HUES48 (cell line): Measurements from ENCODE around the gene GDA.
"Not testable (repeated sequence)": the region's sequence is repeated elsewhere in the genome, so short reads cannot be mapped to it uniquely, and the experiment has no call there.

Experiments used
- H3K27ac ChIP-seq: one replicate; pipeline ENCODE4 v1.7.0; 2013; ENCODE audit warnings: low read depth, low read length, inconsistent platforms
- H3K27me3 ChIP-seq: 2 replicates; pipeline ENCODE4 v1.6.1; 2013; ENCODE audit warnings: mild to moderate bottlenecking, low read length; ENCODE audit not compliant: control insufficient read depth, insufficient read depth
- H3K36me3 ChIP-seq: 2 replicates; pipeline ENCODE4 v1.6.1; 2013; ENCODE audit warnings: low read length; ENCODE audit not compliant: control insufficient read depth, insufficient read depth
- H3K4me1 ChIP-seq: 2 replicates; pipeline ENCODE4 v1.6.1; 2013; ENCODE audit warnings: mild to moderate bottlenecking, low read length; ENCODE audit not compliant: control insufficient read depth, insufficient read depth
- H3K4me3 ChIP-seq: 2 replicates; pipeline ENCODE4 v1.5.1; 2013; ENCODE audit warnings: mild to moderate bottlenecking, low read depth, low read length
- H3K9ac ChIP-seq: 2 replicates; pipeline ENCODE4 v1.6.1; 2013; ENCODE audit warnings: mild to moderate bottlenecking, low read depth, low read length, moderate library complexity
- H3K9me3 ChIP-seq: 2 replicates; pipeline ENCODE4 v1.6.1; 2013; ENCODE audit warnings: low read length; ENCODE audit not compliant: control insufficient read depth, insufficient read depth

GDA gene

GRCh38 chr9:72255569-72255968 lies 106.3 kb downstream of the GDA start:
- Histone ChIP-seq H3K36me3 (no peaks in the 10 kb centered on the region), H3K9ac (no peak overlapping the region), H3K27me3 (no peaks in the 10 kb centered on the region), H3K4me1 (no peaks in the 10 kb centered on the region), H3K27ac (no peak overlapping the region), H3K9me3 (peaks cover 6% of the 10 kb centered on the region), H3K4me3 (no peak overlapping the region)

GRCh38 chr9:72256931-72257330 lies 107.7 kb downstream of the GDA start:
- no peak overlapping the region for H3K27ac ChIP-seq
- no peaks in the 10 kb centered on the region for H3K36me3 ChIP-seq
- no peak overlapping the region for H3K9ac ChIP-seq
- no peak overlapping the region for H3K4me3 ChIP-seq
- H3K9me3 ChIP-seq: peaks cover 6% of the 10 kb centered on the region
- H3K27me3 ChIP-seq: no peaks in the 10 kb centered on the region
- no peaks in the 10 kb centered on the region for H3K4me1 ChIP-seq

GRCh38 chr9:72257814-72258213 lies 108.6 kb downstream of the GDA start:
- Histone ChIP-seq H3K36me3 (no peaks in the 10 kb centered on the region), H3K9me3 (peaks cover 6% of the 10 kb centered on the region), H3K4me1 (no peaks in the 10 kb centered on the region), H3K27ac (no peak overlapping the region), H3K27me3 (no peaks in the 10 kb centered on the region), H3K9ac (no peak overlapping the region), H3K4me3 (no peak overlapping the region)

- Histone ChIP-seq H3K4me1 (no peaks in the 10 kb centered on the region), H3K4me3 (no peak overlapping the region), H3K36me3 (no peaks in the 10 kb centered on the region), H3K27me3 (no peaks in the 10 kb centered on the region), H3K9me3 (no peaks in the 10 kb centered on the region), H3K27ac (no peak overlapping the region), H3K9ac (no peak overlapping the region)
These were observed 112.8 kb downstream of the GDA start for GRCh38 chr9:72262063-72262462.

- Histone ChIP-seq H3K4me1 (no peaks in the 10 kb centered on the region), H3K9me3 (no peaks in the 10 kb centered on the region), H3K9ac (no peak overlapping the region), H3K27ac (no peak overlapping the region), H3K27me3 (no peaks in the 10 kb centered on the region), H3K36me3 (no peaks in the 10 kb centered on the region), H3K4me3 (no peak overlapping the region)
These were observed 114.3 kb downstream of the GDA start for GRCh38 chr9:72263572-72263971.

GRCh38 chr9:72268961-72269360 lies 119.7 kb downstream of the GDA start:
- Histone ChIP-seq H3K27me3 (no peaks in the 10 kb centered on the region), H3K27ac (no peak overlapping the region), H3K9me3 (no peaks in the 10 kb centered on the region), H3K36me3 (no peaks in the 10 kb centered on the region), H3K4me3 (no peak overlapping the region), H3K9ac (no peak overlapping the region), H3K4me1 (no peaks in the 10 kb centered on the region)

GRCh38 chr9:72270359-72270758 lies 121.1 kb downstream of the GDA start:
- not testable (repeated sequence) for H3K9me3 ChIP-seq, H3K9ac ChIP-seq, H3K27me3 ChIP-seq, H3K4me3 ChIP-seq, H3K36me3 ChIP-seq, H3K4me1 ChIP-seq, H3K27ac ChIP-seq

- Histone ChIP-seq H3K9me3 (no peaks in the 10 kb centered on the region), H3K27ac (no peak overlapping the region), H3K4me1 (no peaks in the 10 kb centered on the region), H3K36me3 (no peaks in the 10 kb centered on the region), H3K4me3 (no peak overlapping the region), H3K27me3 (no peaks in the 10 kb centered on the region), H3K9ac (no peak overlapping the region)
These were observed 122.6 kb downstream of the GDA start for GRCh38 chr9:72271613-72272478.

- H3K4me1 ChIP-seq: no peaks in the 10 kb centered on the region
- H3K4me3 ChIP-seq: no peak overlapping the region
- no peaks in the 10 kb centered on the region for H3K36me3 ChIP-seq
- no peak overlapping the region for H3K27ac ChIP-seq
- no peak overlapping the region for H3K9ac ChIP-seq
- no peaks in the 10 kb centered on the region for H3K27me3 ChIP-seq
- no peaks in the 10 kb centered on the region for H3K9me3 ChIP-seq
These were observed 125.2 kb downstream of the GDA start for GRCh38 chr9:72274441-72274840.

GRCh38 chr9:72274916-72275315 lies 125.7 kb downstream of the GDA start:
- no peak overlapping the region for H3K9ac ChIP-seq
- H3K4me3 ChIP-seq: no peak overlapping the region
- H3K27ac ChIP-seq: no peak overlapping the region
- H3K36me3 ChIP-seq: no peaks in the 10 kb centered on the region
- H3K9me3 ChIP-seq: no peaks in the 10 kb centered on the region
- no peaks in the 10 kb centered on the region for H3K4me1 ChIP-seq
- H3K27me3 ChIP-seq: no peaks in the 10 kb centered on the region

- no peaks in the 10 kb centered on the region for H3K4me1 ChIP-seq
- no peak overlapping the region for H3K9ac ChIP-seq
- no peaks in the 10 kb centered on the region for H3K9me3 ChIP-seq
- no peaks in the 10 kb centered on the region for H3K36me3 ChIP-seq
- H3K4me3 ChIP-seq: no peak overlapping the region
- H3K27ac ChIP-seq: no peak overlapping the region
- no peaks in the 10 kb centered on the region for H3K27me3 ChIP-seq
These were observed 127.2 kb downstream of the GDA start for GRCh38 chr9:72276429-72276828.
